Vagina (tissue), 2 donors: ENCODE data around the gene H1-8. TPM values are rescaled to one million over a fixed set of nuclear protein-coding genes. Genes with fewer than 3 reads are reported as not detected.

ENCODE experiments used
- DNase-seq, 2 donors: peaks; one replicate each; pipeline ENCODE4 v3.0.0-alpha.2; 2017; ENCODE audit errors: extremely low spot score in 2 of 2
- H3K27ac ChIP-seq: fragments of 200-600 bp; sonication (generic); one replicate; pipeline ENCODE4 v1.5.1; 2019
- H3K27me3 ChIP-seq: fragments of 200-600 bp; sonication (generic); one replicate; pipeline ENCODE4 v1.5.1; 2019
- H3K36me3 ChIP-seq, 2 donors: fragments of 200-600 bp; sonication (generic); one replicate each; pipeline ENCODE4 v1.5.1; 2017 to 2019
- H3K4me1 ChIP-seq: fragments of 200-600 bp; sonication (generic); one replicate; pipeline ENCODE4 v1.5.1; 2019
- H3K4me3 ChIP-seq, 2 donors: fragments of 200-600 bp; sonication (generic); 1 replicate in 1 of 2; 2 replicates in 1 of 2; pipeline ENCODE4 v1.5.1; 2016 to 2019
- H3K9me3 ChIP-seq: fragments of 200-600 bp; sonication (generic); one replicate; pipeline ENCODE4 v1.5.1; 2019
- POLR2A ChIP-seq, 2 donors: fragments of 450-650 bp; IDR thresholded peaks; one replicate each; pipeline ENCODE4 v1.6.1; 2017; ENCODE audit warnings: antibody characterized with exemption in 2 of 2, mild to moderate bottlenecking in 2 of 2, moderate library complexity in 2 of 2
- POLR2AphosphoS5 ChIP-seq, 2 donors: sonication (generic); formaldehyde crosslinking; IDR thresholded peaks; one replicate each; pipeline ENCODE4 v1.9.0; 2017; ENCODE audit warnings: antibody characterized with exemption in 2 of 2, mild to moderate bottlenecking in 2 of 2, low read depth in 1 of 2; ENCODE audit not compliant: insufficient read depth in 1 of 2
- intact Hi-C: fragments of 100-400 bp; cut with DNase I; formaldehyde crosslinking; loops from one replicate; pipeline ENCODE4 v1.15.1; 2023
- total RNA-seq: library from RNA; depleted of rRNA; stranded (reverse); fragments of >200 nt; gene quantifications from one replicate; pipeline ENCODE4 v1.2.3, GENCODE V29; 2016
- TF ChIP-seq, protein P1 (sequence below), 3 experiments: fragments of 450-650 bp in 2 of 3; fragments of 200-600 bp in 1 of 3; sonication (generic) in 1 of 3; IDR thresholded peaks; one replicate each; pipeline ENCODE4 v1.5.1; 2017 to 2019; ENCODE audit warnings: antibody characterized with exemption in 3 of 3, mild to moderate bottlenecking in 2 of 3, moderate library complexity in 2 of 3

Gene H1-8
- total RNA-seq, 1 donor from 2014 or later, result not detected

GRCh38 chr3:129518038-129518561 is 24.9 kb upstream of the H1-8 start:
- Histone ChIP-seq H3K36me3 (peaks cover 0 to 23% of the 10 kb centered on the region in 2 donors), H3K27me3 (no peaks in the 10 kb centered on the region), H3K4me1 (peaks cover 6% of the 10 kb centered on the region), H3K4me3 (no peak overlapping the region), H3K27ac (no peak overlapping the region), H3K9me3 (no peaks in the 10 kb centered on the region)
- TF ChIP-seq, protein P1, sequence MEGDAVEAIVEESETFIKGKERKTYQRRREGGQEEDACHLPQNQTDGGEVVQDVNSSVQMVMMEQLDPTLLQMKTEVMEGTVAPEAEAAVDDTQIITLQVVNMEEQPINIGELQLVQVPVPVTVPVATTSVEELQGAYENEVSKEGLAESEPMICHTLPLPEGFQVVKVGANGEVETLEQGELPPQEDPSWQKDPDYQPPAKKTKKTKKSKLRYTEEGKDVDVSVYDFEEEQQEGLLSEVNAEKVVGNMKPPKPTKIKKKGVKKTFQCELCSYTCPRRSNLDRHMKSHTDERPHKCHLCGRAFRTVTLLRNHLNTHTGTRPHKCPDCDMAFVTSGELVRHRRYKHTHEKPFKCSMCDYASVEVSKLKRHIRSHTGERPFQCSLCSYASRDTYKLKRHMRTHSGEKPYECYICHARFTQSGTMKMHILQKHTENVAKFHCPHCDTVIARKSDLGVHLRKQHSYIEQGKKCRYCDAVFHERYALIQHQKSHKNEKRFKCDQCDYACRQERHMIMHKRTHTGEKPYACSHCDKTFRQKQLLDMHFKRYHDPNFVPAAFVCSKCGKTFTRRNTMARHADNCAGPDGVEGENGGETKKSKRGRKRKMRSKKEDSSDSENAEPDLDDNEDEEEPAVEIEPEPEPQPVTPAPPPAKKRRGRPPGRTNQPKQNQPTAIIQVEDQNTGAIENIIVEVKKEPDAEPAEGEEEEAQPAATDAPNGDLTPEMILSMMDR (IDR thresholded peaks at IDR 0.05), result no peak
- no peak for TF ChIP-seq POLR2A (IDR thresholded peaks at IDR 0.05)
- TF ChIP-seq POLR2AphosphoS5 (IDR thresholded peaks at IDR 0.05; ENCODE audit: insufficient read depth in 1 of 2, low read depth in 1 of 2), result no peak
- intact Hi-C loops, result no loop called here
- DNase-seq, result no peak

DNA sequence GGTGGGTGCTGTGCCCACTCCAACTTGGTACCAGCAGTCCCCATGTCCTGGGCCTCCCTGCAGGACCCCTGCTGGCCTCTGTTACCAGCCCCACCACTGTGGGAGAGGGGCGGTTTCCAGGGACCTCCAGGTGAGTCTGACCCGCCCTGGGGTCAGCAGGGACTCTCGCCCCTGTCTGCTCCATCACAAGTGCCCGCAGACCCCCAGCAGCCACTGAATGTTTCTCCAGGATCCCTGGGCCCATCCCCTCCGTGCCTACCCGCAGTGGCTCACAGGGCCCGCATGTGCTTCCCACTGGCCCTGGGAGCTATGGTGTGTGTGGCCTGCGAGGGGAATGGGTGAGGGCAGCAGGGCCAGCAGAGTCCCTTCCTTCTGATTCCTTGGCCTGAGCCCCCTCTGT is 24.4 kb upstream of the H1-8 start:
- Histone ChIP-seq H3K9me3 (no peaks in the 10 kb centered on the region), H3K4me1 (peaks cover 6% of the 10 kb centered on the region), H3K36me3 (peaks cover 0 to 23% of the 10 kb centered on the region in 2 donors), H3K4me3 (no peak overlapping the region), H3K27me3 (no peaks in the 10 kb centered on the region), H3K27ac (no peak overlapping the region)
- no peak for DNase-seq
- TF ChIP-seq POLR2A (IDR thresholded peaks at IDR 0.05), result no peak
- TF ChIP-seq, protein P1 (IDR thresholded peaks at IDR 0.05), result no peak
- TF ChIP-seq POLR2AphosphoS5 (IDR thresholded peaks at IDR 0.05; ENCODE audit: insufficient read depth in 1 of 2, low read depth in 1 of 2), result no peak
- intact Hi-C loops, result no loop called here

DNA sequence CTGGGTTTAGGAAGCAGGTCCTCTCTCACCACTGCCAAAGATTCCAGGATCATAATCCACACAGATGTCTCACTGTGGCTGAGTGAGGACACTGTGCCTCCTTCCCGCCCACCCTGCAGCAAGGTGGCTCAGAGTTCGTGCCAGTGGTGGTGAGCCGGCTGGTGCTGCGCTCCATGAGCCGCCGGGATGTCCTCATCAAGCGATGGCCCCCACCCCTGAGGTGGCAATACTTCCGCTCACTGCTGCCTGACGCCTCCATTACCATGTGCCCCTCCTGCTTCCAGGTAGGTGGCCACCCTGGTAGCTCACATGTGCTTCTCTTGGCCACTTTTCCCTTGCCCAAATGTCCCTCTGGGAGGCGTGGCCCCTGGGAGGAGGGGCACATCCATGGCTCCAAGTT is 23.5 kb upstream of the H1-8 start:
- Histone ChIP-seq H3K27me3 (no peaks in the 10 kb centered on the region), H3K27ac (no peak overlapping the region), H3K4me1 (peaks cover 6% of the 10 kb centered on the region), H3K9me3 (no peaks in the 10 kb centered on the region), H3K4me3 (no peak overlapping the region), H3K36me3 (peaks cover 0 to 19% of the 10 kb centered on the region in 2 donors)
- TF ChIP-seq POLR2AphosphoS5 (IDR thresholded peaks at IDR 0.05; ENCODE audit: insufficient read depth in 1 of 2, low read depth in 1 of 2) (no peak), POLR2A (IDR thresholded peaks at IDR 0.05) (no peak)
- TF ChIP-seq, protein P1 (IDR thresholded peaks at IDR 0.05), result no peak
- intact Hi-C loops, result no loop called here
- DNase-seq, result no peak

DNA sequence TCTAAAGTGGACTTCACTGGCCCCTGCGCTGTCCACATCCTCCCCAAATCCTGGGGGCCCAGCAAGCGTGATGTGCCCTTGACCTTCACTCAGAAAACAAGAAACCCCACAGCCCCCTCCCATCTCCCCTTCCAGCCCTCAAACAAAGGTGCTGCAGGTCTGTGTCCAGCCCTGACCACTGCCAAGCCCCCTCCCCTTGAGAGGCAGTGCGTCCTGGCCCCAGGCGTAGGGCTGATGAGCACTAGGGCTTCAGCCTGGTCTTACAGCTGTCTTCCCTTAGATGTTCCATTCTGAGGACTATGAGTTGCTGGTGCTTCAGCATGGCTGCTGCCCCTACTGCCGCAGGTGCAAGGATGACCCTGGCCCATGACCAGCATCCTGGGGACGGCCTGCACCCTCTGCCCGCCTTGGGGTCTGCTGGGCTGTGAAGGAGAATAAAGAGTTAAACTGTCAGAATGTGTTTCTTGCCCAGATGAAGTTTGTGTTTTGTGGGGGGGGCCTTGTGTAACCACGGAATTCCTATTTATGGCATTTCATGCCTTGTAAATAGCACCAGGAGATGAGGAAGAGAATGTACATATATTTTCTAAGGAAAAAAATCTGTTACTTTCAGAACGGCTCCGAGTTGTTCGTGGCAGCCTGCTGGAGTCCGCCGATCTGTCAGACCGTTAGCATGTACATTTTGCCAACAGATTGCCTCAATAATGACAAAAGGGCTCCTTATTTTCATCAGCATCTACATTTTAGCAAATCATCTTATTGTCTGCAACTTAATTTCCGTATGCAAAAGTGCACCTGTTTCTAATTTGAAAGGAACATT is 22.9 kb upstream of the H1-8 start:
- intact Hi-C loops, result no loop called here
- Histone ChIP-seq H3K4me3 (no peak overlapping the region), H3K4me1 (peaks cover 6% of the 10 kb centered on the region), H3K27ac (no peak overlapping the region), H3K9me3 (no peaks in the 10 kb centered on the region), H3K27me3 (no peaks in the 10 kb centered on the region), H3K36me3 (peaks cover 0 to 15% of the 10 kb centered on the region in 2 donors)
- DNase-seq, result no peak
- TF ChIP-seq POLR2AphosphoS5 (IDR thresholded peaks at IDR 0.05; ENCODE audit: insufficient read depth in 1 of 2, low read depth in 1 of 2) (no peak), POLR2A (IDR thresholded peaks at IDR 0.05) (no peak)
- TF ChIP-seq, protein P1 (IDR thresholded peaks at IDR 0.05), result no peak

DNA sequence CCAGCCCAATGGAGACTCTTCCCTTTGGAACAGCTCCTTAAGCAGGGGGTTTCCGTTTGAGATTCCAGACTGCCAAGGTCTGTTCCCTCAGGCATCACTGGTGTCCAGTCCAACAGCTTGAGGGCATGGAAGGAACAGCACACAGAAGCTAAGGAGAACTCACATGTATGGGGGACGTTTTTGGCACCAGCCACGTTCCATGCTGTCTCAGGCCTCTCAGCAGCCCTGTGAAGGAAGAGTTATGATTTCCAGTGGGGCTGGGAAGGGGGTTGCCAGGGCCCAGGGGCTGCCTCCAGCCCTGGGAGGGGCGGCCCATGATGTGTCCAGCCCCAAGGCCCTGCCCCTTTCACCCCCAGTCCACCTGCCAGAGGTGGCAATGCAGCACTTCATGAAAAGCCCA is 22.0 kb upstream of the H1-8 start:
- Histone ChIP-seq H3K27ac (no peak overlapping the region), H3K4me1 (peaks cover 6% of the 10 kb centered on the region), H3K4me3 (no peak overlapping the region), H3K9me3 (no peaks in the 10 kb centered on the region), H3K27me3 (no peaks in the 10 kb centered on the region), H3K36me3 (peaks cover 0 to 15% of the 10 kb centered on the region in 2 donors)
- intact Hi-C loops, result no loop called here
- no peak for DNase-seq
- no peak for TF ChIP-seq POLR2AphosphoS5 (IDR thresholded peaks at IDR 0.05; ENCODE audit: insufficient read depth in 1 of 2, low read depth in 1 of 2)
- TF ChIP-seq, protein P1 (IDR thresholded peaks at IDR 0.05), result no peak
- TF ChIP-seq POLR2A (IDR thresholded peaks at IDR 0.05), result no peak
